ENCODE results near the gene SF3B3.

DNA sequence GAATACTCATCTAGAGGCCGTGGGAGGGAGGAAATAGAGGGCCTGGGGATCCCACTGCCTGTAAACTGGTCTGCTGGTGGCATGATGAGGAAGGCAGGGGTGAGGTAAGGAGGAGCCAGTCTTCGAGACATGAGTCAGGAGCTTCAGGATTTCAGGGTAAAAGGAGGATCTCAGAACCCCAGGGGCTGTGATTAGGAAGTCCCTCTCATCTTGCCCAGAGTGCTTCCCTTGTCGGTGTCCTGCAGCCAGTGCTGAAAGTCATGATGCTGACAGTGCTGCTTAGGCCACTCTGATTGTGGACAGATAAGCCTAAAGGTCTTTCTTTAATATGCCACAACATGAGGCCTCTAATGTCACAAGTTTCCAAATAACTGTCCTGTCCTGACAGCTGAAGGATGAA lies 29.8 kb upstream of the SF3B3 start:
- TF ChIP-seq EZH2 (optimal IDR thresholded peaks at IDR 0.05; ENCODE audit: low read depth, low read length) (no peak), EZH2phosphoT487 (IDR thresholded peaks at IDR 0.05; ENCODE audit: low read length) (no peak)
- TF ChIP-seq, protein P1, sequence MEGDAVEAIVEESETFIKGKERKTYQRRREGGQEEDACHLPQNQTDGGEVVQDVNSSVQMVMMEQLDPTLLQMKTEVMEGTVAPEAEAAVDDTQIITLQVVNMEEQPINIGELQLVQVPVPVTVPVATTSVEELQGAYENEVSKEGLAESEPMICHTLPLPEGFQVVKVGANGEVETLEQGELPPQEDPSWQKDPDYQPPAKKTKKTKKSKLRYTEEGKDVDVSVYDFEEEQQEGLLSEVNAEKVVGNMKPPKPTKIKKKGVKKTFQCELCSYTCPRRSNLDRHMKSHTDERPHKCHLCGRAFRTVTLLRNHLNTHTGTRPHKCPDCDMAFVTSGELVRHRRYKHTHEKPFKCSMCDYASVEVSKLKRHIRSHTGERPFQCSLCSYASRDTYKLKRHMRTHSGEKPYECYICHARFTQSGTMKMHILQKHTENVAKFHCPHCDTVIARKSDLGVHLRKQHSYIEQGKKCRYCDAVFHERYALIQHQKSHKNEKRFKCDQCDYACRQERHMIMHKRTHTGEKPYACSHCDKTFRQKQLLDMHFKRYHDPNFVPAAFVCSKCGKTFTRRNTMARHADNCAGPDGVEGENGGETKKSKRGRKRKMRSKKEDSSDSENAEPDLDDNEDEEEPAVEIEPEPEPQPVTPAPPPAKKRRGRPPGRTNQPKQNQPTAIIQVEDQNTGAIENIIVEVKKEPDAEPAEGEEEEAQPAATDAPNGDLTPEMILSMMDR (IDR thresholded peaks at IDR 0.05; ENCODE audit: low read length): no peak
